DMS153 treated with DMSO at 0.1 percent for 48 hours (cell line): ENCODE measurements around the gene NLE1.
A peak's percentile ranks its signal among the peaks of the same experiment; 100 is the strongest.
"Not testable (repeated sequence)": the region's sequence is repeated elsewhere in the genome, so short reads cannot be mapped to it uniquely, and the experiment has no call there.

Source experiments
- DNase-seq: peaks from one replicate; lab custom pipeline; 2025; ENCODE audit not compliant: unreplicated experiment; lab: John Stamatoyannopoulos, UW

Gene NLE1

GRCh38 chr17:35129973-35130351 is 12.1 kb downstream of the NLE1 start:
- DNase-seq, result no peak

- DNase-seq, result no peak
Observed at GRCh38 chr17:35129154-35129972, 12.7 kb downstream of the NLE1 start.

- DNase-seq, result no peak
Observed at GRCh38 chr17:35127751-35128514, 14.2 kb downstream of the NLE1 start.

DNA sequence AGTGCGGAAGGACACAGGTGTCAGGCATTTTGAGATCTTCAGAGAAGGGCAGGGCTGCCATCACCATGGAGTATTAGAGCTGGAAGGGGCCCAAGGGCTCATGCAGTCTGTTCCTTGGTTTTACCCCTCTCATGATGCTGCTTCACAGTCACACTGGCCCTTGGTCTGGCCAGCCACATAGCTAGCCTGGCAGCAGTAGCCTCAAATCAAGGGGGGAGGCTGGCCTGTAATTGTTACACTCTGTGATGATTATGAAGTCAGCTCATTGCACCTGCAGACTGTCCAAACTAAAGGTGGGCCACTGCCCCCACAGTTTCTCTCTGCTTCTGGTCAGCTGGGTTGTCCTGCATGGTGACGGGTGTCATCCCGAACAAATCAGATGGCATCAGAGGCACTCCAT is 20.8 kb downstream of the NLE1 start, which contains the start of gene FNDC8:
Gene FNDC8, plus strand, starts transcription at position 301 of the 400 bp plus-strand sequence. Its CDS starts 79 bp downstream, at position 380.
- no peak for DNase-seq

DNA sequence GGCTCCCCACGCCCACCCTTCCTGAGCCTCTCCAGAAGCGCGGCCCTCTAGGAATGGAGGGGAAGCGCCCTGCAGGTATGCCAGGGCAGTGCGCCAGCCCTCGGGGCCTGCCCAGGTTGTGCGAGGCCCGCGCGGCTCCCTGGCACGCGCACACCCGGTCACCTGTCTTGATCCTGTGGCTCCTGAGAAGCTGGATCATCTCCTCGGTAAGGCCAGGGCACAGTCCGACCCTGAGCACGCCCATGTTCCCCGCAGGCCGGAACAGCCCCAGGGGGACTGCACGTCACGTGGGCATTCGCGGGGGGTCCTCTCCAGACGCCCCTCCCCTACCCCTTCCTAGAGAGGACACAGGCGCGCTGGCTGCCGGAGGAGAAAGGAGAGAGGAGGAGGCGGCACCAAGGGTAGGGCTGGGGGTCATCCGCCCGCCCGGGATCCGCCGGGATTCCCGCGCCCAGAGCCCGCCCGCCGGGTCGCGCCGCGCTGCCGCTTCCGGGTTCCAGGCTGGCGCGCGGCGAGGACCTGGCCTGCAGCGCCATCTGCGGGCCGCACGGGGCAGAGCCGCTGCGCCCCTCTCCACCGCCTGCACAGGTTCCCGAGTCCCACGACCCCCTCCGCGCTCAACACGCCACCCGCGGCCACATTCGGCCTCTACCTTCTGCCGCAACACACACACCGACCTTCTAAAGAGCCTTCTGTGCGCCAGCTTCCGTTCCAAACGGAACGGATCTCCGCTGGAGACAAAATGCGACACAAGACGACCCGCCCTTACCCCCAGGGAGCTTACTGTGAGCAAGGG is 22.5 kb downstream of the NLE1 start, which contains the start of gene RAD51D:
Gene RAD51D, minus strand, starts transcription at position 491 of the 796 bp plus-strand sequence. Its CDS starts 247 bp downstream, at position 244.
- DNase-seq, result peak; percentile 50

DNA sequence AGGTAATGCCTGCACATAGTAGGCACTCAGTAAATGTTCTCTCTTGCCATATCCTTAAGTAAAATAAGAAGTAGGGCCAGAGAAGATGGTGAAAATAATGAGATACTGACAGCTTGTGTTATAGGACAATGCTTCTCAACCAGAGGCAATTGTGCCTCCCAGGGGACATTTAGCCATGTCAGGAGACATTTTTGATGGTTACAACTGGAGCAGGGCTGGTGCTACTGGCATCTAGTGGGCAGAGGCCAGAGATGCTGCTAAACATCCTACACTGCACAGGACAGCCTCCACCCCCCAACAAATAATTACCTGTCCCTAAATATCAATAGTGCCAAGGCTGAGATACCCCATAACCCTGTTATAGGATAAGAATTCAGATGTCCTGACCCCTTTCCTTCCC is 24.1 kb downstream of the NLE1 start:
- DNase-seq, result no peak

- no peak for DNase-seq
Observed at GRCh38 chr17:35116845-35117244, 25.3 kb downstream of the NLE1 start.

- not testable (repeated sequence) for DNase-seq
Observed at GRCh38 chr17:35110791-35111190, 31.3 kb downstream of the NLE1 start.

DNA sequence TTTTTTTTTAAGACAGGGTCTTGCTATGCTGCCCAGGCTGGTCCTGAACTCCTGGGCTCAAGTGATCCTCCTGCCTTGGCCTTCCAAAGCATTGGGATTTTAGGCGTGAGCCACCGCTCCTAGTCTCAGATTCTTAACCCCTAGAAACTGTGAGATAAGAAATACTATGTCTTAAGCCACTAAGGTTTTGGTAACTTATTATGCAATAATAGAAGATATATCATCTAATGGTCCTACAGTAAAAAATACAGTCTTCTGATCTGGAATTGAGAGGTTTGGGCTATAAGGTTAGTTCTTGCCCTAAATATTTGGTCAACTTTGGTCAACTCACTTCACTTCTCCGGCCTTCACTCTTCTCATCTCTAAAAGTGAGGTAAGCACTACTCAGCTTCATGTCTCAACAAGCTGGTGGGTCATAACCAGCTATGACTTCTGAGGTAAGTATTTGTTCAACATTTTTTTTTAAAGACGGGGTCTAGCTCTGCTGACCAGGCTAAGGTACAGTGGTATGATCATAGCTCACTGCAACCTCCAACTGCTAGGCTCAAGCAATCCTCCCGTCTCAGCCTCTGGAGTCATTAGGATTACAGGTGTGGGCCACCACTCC is 37.2 kb downstream of the NLE1 start:
- no peak for DNase-seq

DNA sequence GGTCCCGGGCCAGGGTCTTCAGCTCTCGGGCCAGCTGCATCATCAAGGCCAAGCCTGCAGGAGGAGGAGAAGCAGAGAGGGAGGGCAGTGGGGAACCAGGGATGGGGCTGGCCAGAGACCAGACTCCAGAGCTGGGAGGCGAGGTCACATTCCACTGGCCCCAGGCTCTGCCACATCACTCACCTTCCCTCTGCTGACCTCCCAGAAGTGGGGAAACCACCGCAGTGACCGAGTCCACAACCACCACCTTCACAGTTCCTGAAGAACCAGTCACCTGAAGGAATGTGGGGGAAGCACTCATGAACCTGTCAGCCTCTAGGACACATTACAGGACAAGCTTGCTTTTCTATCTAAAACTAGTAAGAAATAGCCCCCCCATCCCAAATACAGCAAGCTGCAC is 38.8 kb downstream of the NLE1 start:
- DNase-seq, result no peak

DNA sequence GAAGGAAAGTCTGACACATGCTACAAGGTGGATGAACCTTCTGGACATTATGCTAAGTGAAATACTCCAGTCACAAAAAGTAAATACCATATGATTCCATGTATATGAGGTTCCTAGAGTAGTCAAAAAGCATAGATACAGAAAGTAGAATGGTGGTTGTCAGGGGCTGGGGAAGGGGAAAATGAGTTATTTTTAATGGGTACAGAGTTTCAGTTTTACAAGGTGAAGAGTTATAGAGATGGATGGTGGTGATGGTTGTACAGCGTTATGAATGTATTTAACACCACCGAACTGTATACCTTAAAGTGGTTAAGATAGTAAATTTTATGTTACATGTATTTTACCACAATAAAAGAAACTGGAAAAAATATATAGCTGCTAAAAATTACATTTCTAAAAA is 40.4 kb downstream of the NLE1 start:
- no peak for DNase-seq

DNA sequence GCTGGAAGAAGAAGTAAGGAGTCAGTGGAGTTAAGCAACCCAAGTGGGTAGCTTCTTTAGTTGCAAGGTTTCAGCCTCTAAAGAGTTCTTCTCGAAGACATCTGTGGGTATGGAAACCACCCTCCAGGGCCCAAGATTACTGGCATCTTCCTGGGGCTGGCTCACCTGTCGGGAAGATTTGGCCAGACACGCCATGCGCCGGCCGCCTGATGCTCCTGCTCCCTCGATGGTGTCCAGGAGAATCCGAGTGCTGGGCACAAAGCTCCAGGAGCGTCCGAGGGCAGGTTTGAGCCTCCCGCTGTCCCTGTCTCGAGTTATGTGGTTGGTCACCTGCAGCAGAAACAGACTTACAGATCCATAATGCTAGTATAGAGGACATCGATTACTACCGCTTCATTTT is 41.1 kb downstream of the NLE1 start:
- no peak for DNase-seq

GRCh38 chr17:35099908-35100307 is 42.2 kb downstream of the NLE1 start:
- DNase-seq, result no peak

GRCh38 chr17:35097776-35098175 is 44.3 kb downstream of the NLE1 start:
- no peak for DNase-seq

DNA sequence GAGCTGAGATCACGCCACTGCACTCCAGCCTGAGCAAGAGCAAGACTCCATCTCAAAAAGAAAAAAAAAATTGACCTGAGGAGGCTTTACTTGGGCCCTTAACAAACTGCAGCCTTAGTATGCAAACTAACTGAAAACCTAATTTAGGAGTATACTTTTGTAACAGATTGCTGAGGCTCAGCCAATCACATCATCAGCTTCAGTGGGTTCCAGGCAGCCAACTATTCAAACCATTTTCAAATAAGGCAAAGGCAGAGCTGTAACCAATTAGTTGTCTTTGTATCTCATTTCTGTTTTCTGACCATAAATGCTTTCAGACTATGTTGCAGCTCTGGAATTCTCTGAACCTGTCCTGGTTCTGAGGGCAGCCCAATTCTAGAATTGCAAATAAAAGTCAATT is 46.4 kb downstream of the NLE1 start:
- DNase-seq, result no peak

GRCh38 chr17:35094902-35095301 is 47.2 kb downstream of the NLE1 start:
- DNase-seq, result no peak

DNA sequence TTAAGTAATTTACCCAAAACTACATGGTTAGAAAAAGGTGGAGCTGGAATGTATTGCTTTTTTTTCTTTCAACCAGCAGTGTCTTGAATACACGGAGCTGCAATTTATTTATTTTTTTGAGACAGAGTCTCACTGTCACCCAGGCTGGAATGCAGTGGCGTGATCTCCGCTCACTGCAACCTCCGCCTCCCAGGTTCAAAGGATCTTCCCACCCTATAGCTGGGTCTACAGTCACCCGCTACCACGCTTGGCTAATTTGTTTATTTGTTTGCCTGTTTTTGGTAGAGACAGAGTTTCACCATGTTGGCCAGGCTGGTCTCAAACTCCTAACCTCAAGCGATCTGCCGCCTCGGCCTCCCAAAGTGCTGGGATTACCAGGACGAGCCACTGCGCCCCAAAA is 51.4 kb downstream of the NLE1 start:
- DNase-seq, result not testable (repeated sequence)

- DNase-seq, result no peak
Observed at GRCh38 chr17:35089586-35090296, 52.4 kb downstream of the NLE1 start.

DNA sequence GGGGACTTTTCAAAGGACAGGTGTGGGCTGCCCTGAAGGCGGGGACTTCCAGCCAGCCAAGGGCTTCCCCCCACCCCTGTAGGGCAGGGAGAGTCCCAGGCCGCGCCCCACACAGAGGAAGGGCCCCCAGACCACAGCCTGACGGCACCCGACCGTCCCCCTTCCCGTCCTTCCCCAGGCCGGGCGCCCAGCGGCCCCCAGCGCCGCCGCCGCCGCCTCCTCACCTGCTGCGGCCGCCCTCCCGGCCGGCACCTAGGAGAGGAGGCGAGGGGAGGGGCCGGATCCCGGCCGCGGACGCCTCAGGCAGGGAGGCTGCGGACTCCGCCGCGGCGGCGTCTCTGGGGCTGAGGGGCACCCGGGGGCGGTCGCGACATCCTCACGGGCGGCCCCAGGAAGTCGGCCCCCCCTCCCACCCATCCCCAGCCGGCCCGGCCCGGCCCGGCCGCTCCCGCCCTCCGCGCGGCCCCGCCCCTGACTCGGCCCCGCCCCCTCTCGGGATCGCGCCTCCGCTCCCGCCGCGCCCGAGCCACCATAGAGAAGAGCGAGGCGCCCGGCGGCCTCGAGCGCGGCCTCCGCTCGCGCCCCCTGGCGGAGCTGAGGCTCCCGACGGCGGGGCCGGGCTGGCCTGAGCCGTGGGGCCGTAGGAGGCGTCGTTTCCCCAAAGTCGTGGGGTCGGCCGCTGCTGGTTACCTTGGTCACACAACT is 53.1 kb downstream of the NLE1 start:
- DNase-seq, result peak; percentile 66
